Neural progenitor cell (in vitro differentiated cells): ENCODE measurements around the gene SLC25A22. TPM values are rescaled to one million over a fixed set of nuclear protein-coding genes. Genes with fewer than 3 reads are reported as not detected.

ENCODE experiments used
- DNase-seq: peaks from one replicate; pipeline ENCODE4 v3.0.0-alpha.2; 2016; ENCODE audit warnings: low spot score
- H2AFZ ChIP-seq: fragments of 200-600 bp; sonication (generic); replicated peaks from 2 replicates; pipeline ENCODE4 v1.6.1; 2016; ENCODE audit warnings: antibody characterized with exemption
- H3F3A ChIP-seq: fragments of 200-600 bp; sonication (generic); 2 replicates; pipeline ENCODE4 v1.6.1; 2016; ENCODE audit warnings: antibody characterized with exemption, low read depth
- H3K27ac ChIP-seq: fragments of 200-600 bp; sonication (generic); 2 replicates; pipeline ENCODE4 v1.5.1; 2016; ENCODE audit warnings: mild to moderate bottlenecking
- H3K27me3 ChIP-seq: fragments of 200-600 bp; sonication (generic); 2 replicates; pipeline ENCODE4 v1.6.1; 2016; ENCODE audit warnings: mild to moderate bottlenecking, moderate library complexity
- H3K36me3 ChIP-seq: fragments of 200-600 bp; sonication (generic); 2 replicates; pipeline ENCODE4 v1.5.1; 2016
- H3K4me1 ChIP-seq: fragments of 200-600 bp; sonication (generic); 2 replicates; pipeline ENCODE4 v1.6.1; 2016; ENCODE audit warnings: mixed run types
- H3K4me2 ChIP-seq: fragments of 200-600 bp; sonication (generic); 2 replicates; pipeline ENCODE4 v1.6.1; 2016
- H3K4me3 ChIP-seq: fragments of 200-600 bp; sonication (generic); 2 replicates; pipeline ENCODE4 v1.5.1; 2016
- H3K79me2 ChIP-seq: fragments of 200-600 bp; sonication (generic); 2 replicates; pipeline ENCODE4 v1.6.1; 2016; ENCODE audit warnings: low read depth
- H3K9ac ChIP-seq: fragments of 200-600 bp; sonication (generic); 2 replicates; pipeline ENCODE4 v1.6.1; 2016
- H3K9me3 ChIP-seq: fragments of 200-600 bp; sonication (generic); 2 replicates; pipeline ENCODE4 v1.5.1; 2016; ENCODE audit warnings: low read depth
- H4K20me1 ChIP-seq: fragments of 200-600 bp; sonication (generic); 2 replicates; pipeline ENCODE4 v1.6.1; 2016; ENCODE audit warnings: low read depth
- H3K27ac Mint-ChIP-seq: 3 replicates; pipeline ENCODE4 v1.8.0; 2021; ENCODE audit warnings: mixed read lengths
- H3K27me3 Mint-ChIP-seq: 2 replicates; pipeline ENCODE4 v1.8.0; 2022; ENCODE audit warnings: low read depth, mild to moderate bottlenecking, inconsistent platforms, moderate library complexity, mixed read lengths; ENCODE audit not compliant: insufficient read depth
- H3K36me3 Mint-ChIP-seq: 3 replicates; pipeline ENCODE4 v1.8.0; 2021; ENCODE audit warnings: mixed read lengths
- H3K4me1 Mint-ChIP-seq: 3 replicates; pipeline ENCODE4 v1.8.0; 2021; ENCODE audit warnings: mixed read lengths
- H3K4me3 Mint-ChIP-seq: 3 replicates; pipeline ENCODE4 v1.8.0; 2021; ENCODE audit warnings: mild to moderate bottlenecking, moderate library complexity, mixed read lengths
- H3K9me3 Mint-ChIP-seq: 3 replicates; pipeline ENCODE4 v1.8.0; 2020; ENCODE audit warnings: mixed read lengths
- EZH2 ChIP-seq: fragments of 200-600 bp; sonication (generic); IDR thresholded peaks from 2 replicates; pipeline ENCODE4 v1.6.1; 2017; ENCODE audit warnings: antibody characterized with exemption, mild to moderate bottlenecking, moderate library complexity
- EZH2phosphoT487 ChIP-seq: fragments of 200-600 bp; sonication (generic); IDR thresholded peaks from 2 replicates; pipeline ENCODE4 v1.6.1; 2017; ENCODE audit warnings: antibody characterized with exemption
- total RNA-seq: library from RNA; depleted of rRNA; stranded (reverse); fragments of >200 nt; gene quantifications from 2 replicates; pipeline ENCODE4 v1.2.3, GENCODE V29; 2015; ENCODE audit warnings: low replicate concordance
- TF ChIP-seq, protein P1 (sequence below): fragments of 200-600 bp; sonication (generic); IDR thresholded peaks from 2 replicates; pipeline ENCODE4 v1.5.1; 2017; ENCODE audit warnings: antibody characterized with exemption, mild to moderate bottlenecking

SLC25A22 gene
- total RNA-seq, 1 donor from 2014 or later = 11.0 TPM

DNA sequence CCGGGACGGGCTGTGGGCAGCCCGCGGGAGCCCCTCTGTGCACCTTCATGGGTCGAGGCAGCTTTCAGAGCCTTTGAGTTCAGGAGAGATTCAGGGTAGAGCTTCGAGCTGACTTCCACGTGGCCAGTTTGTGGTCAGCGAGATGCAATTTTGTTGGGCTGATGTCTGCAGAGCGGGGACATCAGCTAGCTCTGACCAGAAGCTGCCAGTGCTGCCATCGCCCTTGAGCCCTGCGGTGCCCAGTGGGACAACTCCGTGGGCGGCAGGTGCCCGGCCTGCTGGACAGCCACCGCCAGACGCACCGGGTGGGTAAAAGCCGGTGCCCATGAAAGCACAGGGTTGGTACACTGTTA is 50.1 kb downstream of the SLC25A22 start:
- Histone ChIP-seq H3K36me3 (no peaks in the 10 kb centered on the region), H3K79me2 (peaks cover 54% of the 10 kb centered on the region), H3K4me3 (peak overlapping the region; percentile 86), H3K4me2 (peak overlapping the region; percentile 77), H3K9ac (peak overlapping the region; percentile 60), H3K27ac (no peak overlapping the region), H4K20me1 (peaks cover 21% of the 10 kb centered on the region), H3F3A (peaks cover 25% of the 10 kb centered on the region), H2AFZ (no peak overlapping the region), H3K27me3 (no peaks in the 10 kb centered on the region), H3K9me3 (no peaks in the 10 kb centered on the region), H3K4me1 (peaks cover 11% of the 10 kb centered on the region)
- peak overlapping the region; percentile 85 for H3K4me3 Mint-ChIP-seq
- TF ChIP-seq EZH2 = no peak
- TF ChIP-seq EZH2phosphoT487 = no peak
- TF ChIP-seq, protein P1, sequence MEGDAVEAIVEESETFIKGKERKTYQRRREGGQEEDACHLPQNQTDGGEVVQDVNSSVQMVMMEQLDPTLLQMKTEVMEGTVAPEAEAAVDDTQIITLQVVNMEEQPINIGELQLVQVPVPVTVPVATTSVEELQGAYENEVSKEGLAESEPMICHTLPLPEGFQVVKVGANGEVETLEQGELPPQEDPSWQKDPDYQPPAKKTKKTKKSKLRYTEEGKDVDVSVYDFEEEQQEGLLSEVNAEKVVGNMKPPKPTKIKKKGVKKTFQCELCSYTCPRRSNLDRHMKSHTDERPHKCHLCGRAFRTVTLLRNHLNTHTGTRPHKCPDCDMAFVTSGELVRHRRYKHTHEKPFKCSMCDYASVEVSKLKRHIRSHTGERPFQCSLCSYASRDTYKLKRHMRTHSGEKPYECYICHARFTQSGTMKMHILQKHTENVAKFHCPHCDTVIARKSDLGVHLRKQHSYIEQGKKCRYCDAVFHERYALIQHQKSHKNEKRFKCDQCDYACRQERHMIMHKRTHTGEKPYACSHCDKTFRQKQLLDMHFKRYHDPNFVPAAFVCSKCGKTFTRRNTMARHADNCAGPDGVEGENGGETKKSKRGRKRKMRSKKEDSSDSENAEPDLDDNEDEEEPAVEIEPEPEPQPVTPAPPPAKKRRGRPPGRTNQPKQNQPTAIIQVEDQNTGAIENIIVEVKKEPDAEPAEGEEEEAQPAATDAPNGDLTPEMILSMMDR = no peak
- peak; percentile 28 for DNase-seq
- H3K27ac Mint-ChIP-seq = no peak overlapping the region
- H3K27me3 Mint-ChIP-seq = no peaks in the 10 kb centered on the region
- H3K9me3 Mint-ChIP-seq = no peaks in the 10 kb centered on the region
- H3K4me1 Mint-ChIP-seq = peaks cover 16% of the 10 kb centered on the region
- no peaks in the 10 kb centered on the region for H3K36me3 Mint-ChIP-seq

DNA sequence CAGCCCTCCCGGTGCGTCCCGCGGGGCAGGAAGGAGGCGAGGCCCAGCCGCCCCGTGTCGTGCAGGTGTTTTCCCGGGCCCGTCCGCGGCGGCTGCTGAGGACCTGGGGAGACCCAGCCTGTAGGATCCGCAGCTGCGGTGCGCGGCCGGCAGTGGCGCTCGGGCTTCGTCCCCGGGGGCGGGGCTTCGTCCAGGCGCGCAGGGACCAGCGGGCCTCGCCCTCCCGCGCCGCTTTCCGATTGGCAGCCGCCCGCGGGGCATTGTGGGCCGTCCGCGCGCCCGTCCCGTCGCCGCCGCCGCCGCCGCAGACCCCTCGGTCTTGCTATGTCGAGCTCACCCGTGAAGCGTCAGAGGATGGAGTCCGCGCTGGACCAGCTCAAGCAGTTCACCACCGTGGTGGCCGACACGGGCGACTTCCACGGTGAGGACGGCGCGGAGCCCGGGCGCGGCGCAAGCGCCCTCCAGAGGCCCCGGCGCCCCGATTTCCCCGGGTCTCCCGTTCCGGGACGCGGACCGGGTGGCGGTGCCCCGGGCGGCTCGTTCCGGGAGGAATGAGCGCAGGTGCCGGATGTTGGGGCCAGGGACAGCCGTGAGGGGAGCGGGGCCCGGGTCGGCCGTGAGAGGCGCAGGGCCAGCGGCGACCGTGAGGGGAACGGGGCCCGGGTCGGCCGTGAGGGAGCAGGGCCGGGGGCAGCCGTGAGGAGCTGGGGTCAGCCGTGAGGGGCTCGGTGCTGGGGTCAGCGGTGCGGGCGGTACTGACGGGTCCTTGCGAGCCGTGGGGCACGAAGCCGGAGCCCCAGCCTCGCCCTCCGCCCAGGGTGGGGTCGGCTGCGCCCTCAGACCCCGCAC is 50.7 kb downstream of the SLC25A22 start, which contains the start of gene TALDO1:
TALDO1 (plus strand) TSS at position 307 of the 849 bp plus-strand sequence; CDS start at position 325, 18 bp downstream.
- DNase-seq = peak; percentile 98
- Mint-ChIP-seq H3K4me1 (peaks cover 16% of the 10 kb centered on the region), H3K4me3 (peak within 1 kb of the TSS; percentile 87), H3K27ac (no peak within 1 kb of the TSS), H3K27me3 (peaks cover 3% of the 10 kb centered on the region), H3K9me3 (no peaks in the 10 kb centered on the region), H3K36me3 (no peaks in the 10 kb centered on the region)
- Histone ChIP-seq H3K4me2 (peak within 1 kb of the TSS; percentile 77), H3K9ac (peak within 1 kb of the TSS; percentile 60), H3K36me3 (no peaks in the 10 kb centered on the region), H3K27ac (no peak within 1 kb of the TSS), H3K9me3 (no peaks in the 10 kb centered on the region), H3F3A (peaks cover 25% of the 10 kb centered on the region), H2AFZ (peak within 1 kb of the TSS; percentile 59), H3K4me3 (peak within 1 kb of the TSS; percentile 86), H4K20me1 (peaks cover 16% of the 10 kb centered on the region), H3K4me1 (peaks cover 11% of the 10 kb centered on the region), H3K79me2 (peaks cover 48% of the 10 kb centered on the region), H3K27me3 (no peaks in the 10 kb centered on the region)
- no peak for TF ChIP-seq EZH2phosphoT487
- TF ChIP-seq, protein P1 = no peak
- peak; percentile 54 for TF ChIP-seq EZH2

DNA sequence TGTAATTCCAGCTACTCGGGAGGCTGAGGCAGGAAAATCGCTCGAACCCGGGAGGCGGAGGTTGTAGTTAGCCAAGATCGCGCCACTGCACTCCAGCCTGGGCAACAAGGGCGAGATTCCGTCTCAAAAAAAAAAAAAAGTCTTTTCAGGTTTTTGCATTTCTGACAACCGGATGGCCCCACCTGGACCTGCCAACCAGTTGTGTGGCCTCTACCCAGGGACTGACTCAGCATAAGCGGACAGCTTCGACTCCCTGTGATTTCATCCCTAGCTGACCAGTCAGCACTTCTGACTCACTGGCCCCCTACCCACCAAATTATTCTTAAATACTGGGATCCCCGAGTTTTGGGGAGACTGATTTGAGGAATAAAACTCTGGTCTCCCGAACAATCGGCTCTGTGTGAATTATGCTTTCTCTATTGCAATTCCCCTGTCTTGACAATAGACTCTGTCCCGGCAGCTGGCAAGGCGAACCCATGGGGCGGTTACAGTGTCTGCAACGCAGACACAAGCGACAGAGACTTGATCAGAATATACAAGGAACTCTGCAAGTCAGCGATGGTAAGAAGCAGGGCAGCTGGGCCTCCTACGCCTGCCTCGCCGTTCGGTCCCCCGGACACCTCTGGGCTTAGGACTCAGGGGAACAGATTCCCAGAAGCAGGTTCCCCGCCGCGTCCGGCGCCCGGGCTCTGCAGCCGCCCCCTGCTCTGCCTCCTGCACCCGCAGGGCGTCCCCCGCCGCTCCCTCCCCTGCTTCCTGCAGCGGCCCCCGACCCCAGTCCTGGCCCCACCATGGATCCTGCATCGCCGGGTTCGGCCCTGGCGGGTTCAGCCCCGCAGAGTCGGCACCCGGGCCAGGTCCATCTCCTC is 51.6 kb downstream of the SLC25A22 start:
- Histone ChIP-seq H4K20me1 (peaks cover 14% of the 10 kb centered on the region), H3K27me3 (no peaks in the 10 kb centered on the region), H3K36me3 (no peaks in the 10 kb centered on the region), H3K9ac (no peak overlapping the region), H3K27ac (no peak overlapping the region), H2AFZ (peak overlapping the region; percentile 59), H3K9me3 (no peaks in the 10 kb centered on the region), H3F3A (peaks cover 25% of the 10 kb centered on the region), H3K4me3 (peak overlapping the region; percentile 86), H3K4me1 (peaks cover 11% of the 10 kb centered on the region), H3K79me2 (peaks cover 40% of the 10 kb centered on the region), H3K4me2 (peak overlapping the region; percentile 77)
- H3K9me3 Mint-ChIP-seq = no peaks in the 10 kb centered on the region
- no peak for TF ChIP-seq EZH2phosphoT487
- peak overlapping the region; percentile 87 for H3K4me3 Mint-ChIP-seq
- no peak overlapping the region for H3K27ac Mint-ChIP-seq
- peak; percentile 72 for DNase-seq
- H3K27me3 Mint-ChIP-seq = peaks cover 3% of the 10 kb centered on the region
- no peaks in the 10 kb centered on the region for H3K36me3 Mint-ChIP-seq
- H3K4me1 Mint-ChIP-seq = peaks cover 16% of the 10 kb centered on the region
